SKM-1 (cell line): ENCODE measurements around the gene CD180.
A peak's percentile ranks its signal among the peaks of the same experiment; 100 is the strongest.

ENCODE experiments used
- DNase-seq: peaks from one replicate; lab custom pipeline; 2025; ENCODE audit not compliant: unreplicated experiment; lab: John Stamatoyannopoulos, UW

Gene CD180

GRCh38 chr5:67196537-67197059 lies at the start of gene CD180:
CD180 (minus strand) TSS chr5:67196799; CDS start chr5:67196641, 158 bp downstream.
- DNase-seq, result no peak

- DNase-seq, result peak; percentile 57
Measured at GRCh38 chr5:67246108-67246507, 49.5 kb upstream of the CD180 start.

- no peak for DNase-seq
Measured at GRCh38 chr5:67245259-67245846, 48.8 kb upstream of the CD180 start.

- no peak for DNase-seq
Measured at GRCh38 chr5:67244345-67244793, 47.8 kb upstream of the CD180 start.

GRCh38 chr5:67243944-67244343 lies 47.3 kb upstream of the CD180 start:
- no peak for DNase-seq

- DNase-seq, result no peak
Measured at GRCh38 chr5:67243349-67243748, 46.8 kb upstream of the CD180 start.

- no peak for DNase-seq
Measured at GRCh38 chr5:67241326-67241725, 44.7 kb upstream of the CD180 start.

- no peak for DNase-seq
Measured at GRCh38 chr5:67240846-67241245, 44.2 kb upstream of the CD180 start.

GRCh38 chr5:67240065-67240464 lies 43.5 kb upstream of the CD180 start:
- no peak for DNase-seq

GRCh38 chr5:67238191-67238590 lies 41.6 kb upstream of the CD180 start:
- no peak for DNase-seq

- DNase-seq, result no peak
Measured at GRCh38 chr5:67235399-67236110, 39.0 kb upstream of the CD180 start.

- DNase-seq, result no peak
Measured at GRCh38 chr5:67234671-67235176, 38.1 kb upstream of the CD180 start.

- DNase-seq, result no peak
Measured at GRCh38 chr5:67233075-67233474, 36.5 kb upstream of the CD180 start.

- no peak for DNase-seq
Measured at GRCh38 chr5:67223211-67223610, 26.6 kb upstream of the CD180 start.

GRCh38 chr5:67222243-67223025 lies 25.8 kb upstream of the CD180 start:
- no peak for DNase-seq

- no peak for DNase-seq
Measured at GRCh38 chr5:67221487-67222242, 25.1 kb upstream of the CD180 start.

- no peak for DNase-seq
Measured at GRCh38 chr5:67216564-67216963, 20.0 kb upstream of the CD180 start.

- DNase-seq, result peak; percentile 83
Measured at GRCh38 chr5:67215519-67216471, 19.2 kb upstream of the CD180 start.

- no peak for DNase-seq
Measured at GRCh38 chr5:67214707-67215447, 18.3 kb upstream of the CD180 start.
